Epithelial cell of prostate (primary cell): ENCODE results near the gene TIMM8A.
"Not testable (repeated sequence)": the region's sequence is repeated elsewhere in the genome, so short reads cannot be mapped to it uniquely, and the experiment has no call there.

Experiments used
- DNase-seq: peaks from one replicate; pipeline ENCODE4 v3.0.0-alpha.2; 2011; ENCODE audit warnings: low read depth, low spot score
- H3K27ac ChIP-seq: fragments of 450-650 bp; 2 replicates; pipeline ENCODE4 v1.5.1; 2017; ENCODE audit warnings: mild to moderate bottlenecking

Gene TIMM8A

GRCh38 chrX:101362116-101362515 lies 13.6 kb upstream of the TIMM8A start:
- no peak overlapping the region for H3K27ac ChIP-seq

GRCh38 chrX:101360390-101360789 lies 11.8 kb upstream of the TIMM8A start:
- H3K27ac ChIP-seq, result no peak overlapping the region
- no peak for DNase-seq

More at GRCh38 chrX:101362116-101362515, 13.6 kb upstream of the TIMM8A start:
- DNase-seq, result no peak

GRCh38 chrX:101359966-101360365 lies 11.4 kb upstream of the TIMM8A start:
- no peak overlapping the region for H3K27ac ChIP-seq
- DNase-seq, result peak; percentile 20

- no peak overlapping the region for H3K27ac ChIP-seq
- DNase-seq, result no peak
Observed at GRCh38 chrX:101357166-101357795, 8.7 kb upstream of the TIMM8A start.

- no peak for DNase-seq
Observed at GRCh38 chrX:101349193-101349562, 636 bp upstream of the TIMM8A start.

GRCh38 chrX:101347859-101348451 lies 587 bp downstream of the TIMM8A start:
- peak overlapping the region; percentile 73 for H3K27ac ChIP-seq
- no peak for DNase-seq

More at GRCh38 chrX:101349193-101349562, 636 bp upstream of the TIMM8A start:
- peak overlapping the region; percentile 73 for H3K27ac ChIP-seq

- DNase-seq, result no peak
- no peak overlapping the region for H3K27ac ChIP-seq
Observed at GRCh38 chrX:101337776-101338271, 10.7 kb downstream of the TIMM8A start.

- DNase-seq, H3K27ac ChIP-seq: not testable (repeated sequence)
Observed at GRCh38 chrX:101334310-101334709, 14.2 kb downstream of the TIMM8A start.

GRCh38 chrX:101326600-101326999 lies 21.9 kb downstream of the TIMM8A start:
- not testable (repeated sequence) for H3K27ac ChIP-seq, DNase-seq

GRCh38 chrX:101303790-101304189 lies 44.8 kb downstream of the TIMM8A start:
- DNase-seq, result no peak
- H3K27ac ChIP-seq, result no peak overlapping the region
